CD4-positive, alpha-beta T cell treated with Interleukin-2 at 100 ng/mL for 4 hours (primary cell): Measurements from ENCODE around the gene LYL1.

Experiments used
- DNase-seq: peaks from one replicate; pipeline ENCODE4 v3.0.0-alpha.2; 2020; ENCODE audit warnings: low spot score

The LYL1 gene

DNA sequence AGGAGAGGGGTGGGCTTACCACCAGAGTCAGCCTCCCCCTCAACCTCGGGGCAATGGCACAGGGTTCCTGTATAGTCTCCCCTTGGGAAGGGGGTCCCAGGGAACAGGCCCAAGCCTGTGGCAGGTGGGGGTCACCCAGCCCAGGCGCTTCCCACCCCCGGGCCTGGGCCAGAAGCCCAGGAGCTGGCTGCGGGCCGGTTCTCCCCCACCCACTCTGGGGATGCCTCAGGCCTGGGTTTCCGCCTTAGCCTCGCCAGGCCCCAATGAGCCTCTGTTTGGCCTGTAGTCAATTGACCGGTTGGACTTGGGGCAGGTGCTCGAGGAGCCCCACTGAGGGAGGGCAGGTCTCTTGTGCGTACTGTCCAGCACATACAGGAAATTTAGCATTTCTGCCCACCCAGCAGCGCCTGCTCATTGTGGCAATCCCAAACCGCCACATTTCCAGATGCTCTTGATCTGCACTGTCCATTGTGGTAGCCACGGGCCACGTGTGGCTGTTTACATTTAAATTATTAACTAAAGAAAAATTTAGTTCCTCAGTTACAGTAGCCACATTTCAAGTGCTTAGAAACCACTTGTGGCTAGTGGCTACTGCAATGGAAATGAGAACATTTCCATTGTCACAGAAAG, 9.9 kb downstream of the LYL1 start:
- DNase-seq, result no peak

DNA sequence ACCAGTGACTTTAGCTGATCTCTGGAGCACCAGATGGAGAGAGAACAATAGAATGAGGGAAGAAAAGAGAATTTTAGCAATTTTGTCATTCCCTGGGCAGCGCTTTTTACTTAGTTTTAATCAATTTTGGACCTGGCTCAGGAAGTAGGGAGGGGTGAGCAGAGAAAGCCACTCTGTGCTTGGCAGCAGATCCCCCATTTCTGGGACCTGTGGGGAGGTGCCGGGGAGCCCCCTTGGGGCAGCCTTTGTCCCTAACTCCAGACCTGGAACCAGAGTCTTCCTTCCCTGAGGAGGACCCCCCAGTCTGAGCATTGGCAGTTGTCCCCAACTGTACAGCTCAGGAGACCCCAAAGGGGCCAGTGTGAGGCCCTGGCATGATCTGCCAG, 10.5 kb downstream of the LYL1 start:
- no peak for DNase-seq

DNA sequence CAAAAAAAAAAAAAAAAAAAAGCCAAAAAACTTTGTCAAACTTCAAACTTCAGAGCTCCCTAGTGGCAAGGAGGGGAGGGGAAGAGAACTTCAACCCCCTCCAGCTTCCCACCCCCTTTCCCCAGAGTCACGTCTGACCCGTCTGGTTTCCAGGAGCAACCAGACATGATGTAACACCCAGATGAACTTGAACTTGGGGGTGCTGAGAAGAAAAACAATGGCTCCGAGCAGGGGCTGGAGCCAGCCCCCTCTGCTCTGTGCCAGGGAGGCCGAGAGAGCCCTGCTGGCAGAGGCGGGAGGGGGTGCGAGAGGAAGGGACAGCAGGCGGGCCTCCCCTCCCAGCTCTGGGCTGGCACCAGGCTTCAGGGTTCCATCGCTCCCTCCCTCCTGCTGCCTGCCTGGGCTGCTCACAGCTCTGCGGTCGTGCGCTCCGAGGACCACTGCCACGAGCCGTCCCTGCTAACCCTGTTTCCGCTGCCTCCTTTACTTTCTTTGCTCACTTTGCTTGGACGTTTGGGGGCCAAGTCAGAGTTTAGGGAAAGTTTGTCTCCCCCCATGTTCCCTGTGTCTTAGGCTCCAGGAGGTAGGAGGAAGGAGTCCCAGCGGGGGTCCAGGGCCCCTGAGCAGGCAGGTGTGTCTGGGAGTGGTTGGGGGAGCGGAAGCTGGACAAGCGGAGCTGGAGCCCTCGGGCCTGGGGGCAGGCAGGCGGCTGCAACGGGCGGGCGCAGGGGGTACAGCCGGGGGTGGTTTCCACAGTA, 11.1 kb downstream of the LYL1 start:
- no peak for DNase-seq

DNA sequence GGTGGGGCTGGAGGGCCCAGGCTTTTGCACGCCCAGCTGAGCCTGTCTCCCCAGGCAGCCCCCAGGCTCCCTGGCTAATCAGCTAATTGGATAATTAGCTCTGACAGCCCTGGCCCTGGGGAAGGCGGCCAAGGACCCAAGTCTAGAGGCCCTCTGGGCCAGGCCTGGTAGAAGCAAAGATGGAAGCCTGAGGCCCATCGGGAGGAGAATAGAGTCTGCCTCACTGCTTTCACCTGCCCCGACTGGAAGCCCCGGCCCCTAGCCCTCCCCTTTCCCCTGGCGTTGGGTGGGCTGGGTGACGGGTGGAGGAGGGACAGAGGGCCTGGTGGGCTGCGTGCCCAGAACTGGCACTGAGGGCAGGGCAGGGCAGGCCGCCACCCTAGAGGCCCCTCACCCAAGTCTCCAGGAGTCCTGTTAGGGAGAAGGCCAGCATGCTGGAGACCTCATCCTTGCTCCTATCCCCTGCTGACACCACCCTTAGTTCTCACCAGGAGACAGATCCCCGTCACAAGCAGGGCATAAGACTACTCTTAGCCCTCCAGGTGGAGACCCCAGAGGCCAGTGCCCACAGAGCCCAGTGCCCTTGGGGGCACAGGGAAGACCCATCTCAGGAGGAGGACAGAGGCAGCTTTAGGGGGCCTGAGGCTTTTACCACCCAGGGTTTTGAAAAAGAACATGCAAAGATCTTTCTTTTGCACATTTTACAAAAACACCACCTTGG, 12.0 kb downstream of the LYL1 start:
- DNase-seq, result no peak

DNA sequence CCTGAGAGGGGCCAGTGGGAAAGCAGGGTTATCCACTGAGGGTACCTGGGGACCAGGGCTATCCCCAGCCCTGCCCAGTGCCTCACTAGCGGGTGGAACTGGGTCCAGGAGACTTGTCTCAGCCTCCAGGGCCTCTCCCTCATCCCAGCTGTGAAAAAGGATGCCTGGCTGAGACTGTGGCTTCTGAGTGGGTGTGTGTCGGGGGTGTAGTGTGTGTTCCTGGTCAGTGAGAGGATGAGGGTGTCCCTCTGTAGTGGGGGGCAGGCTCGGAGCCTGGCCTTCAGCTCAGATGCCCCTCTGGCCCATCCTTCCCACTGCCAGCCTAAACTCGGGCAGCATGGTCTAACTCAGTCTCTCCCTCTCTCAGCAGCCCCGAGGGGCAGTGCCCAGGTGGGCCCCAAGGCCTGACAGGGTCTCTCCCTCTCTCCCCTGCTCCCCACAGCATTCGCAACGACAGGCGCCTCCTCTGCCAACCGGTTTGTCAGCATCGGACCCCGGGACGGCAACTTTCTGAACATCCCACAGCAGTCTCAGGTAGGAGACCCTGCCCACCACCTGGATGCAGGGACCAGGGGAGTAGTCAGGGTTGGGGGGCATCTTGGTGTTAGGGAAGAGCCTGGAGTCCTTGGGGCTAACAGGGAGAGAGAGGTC, 12.7 kb downstream of the LYL1 start:
- DNase-seq, result no peak

DNA sequence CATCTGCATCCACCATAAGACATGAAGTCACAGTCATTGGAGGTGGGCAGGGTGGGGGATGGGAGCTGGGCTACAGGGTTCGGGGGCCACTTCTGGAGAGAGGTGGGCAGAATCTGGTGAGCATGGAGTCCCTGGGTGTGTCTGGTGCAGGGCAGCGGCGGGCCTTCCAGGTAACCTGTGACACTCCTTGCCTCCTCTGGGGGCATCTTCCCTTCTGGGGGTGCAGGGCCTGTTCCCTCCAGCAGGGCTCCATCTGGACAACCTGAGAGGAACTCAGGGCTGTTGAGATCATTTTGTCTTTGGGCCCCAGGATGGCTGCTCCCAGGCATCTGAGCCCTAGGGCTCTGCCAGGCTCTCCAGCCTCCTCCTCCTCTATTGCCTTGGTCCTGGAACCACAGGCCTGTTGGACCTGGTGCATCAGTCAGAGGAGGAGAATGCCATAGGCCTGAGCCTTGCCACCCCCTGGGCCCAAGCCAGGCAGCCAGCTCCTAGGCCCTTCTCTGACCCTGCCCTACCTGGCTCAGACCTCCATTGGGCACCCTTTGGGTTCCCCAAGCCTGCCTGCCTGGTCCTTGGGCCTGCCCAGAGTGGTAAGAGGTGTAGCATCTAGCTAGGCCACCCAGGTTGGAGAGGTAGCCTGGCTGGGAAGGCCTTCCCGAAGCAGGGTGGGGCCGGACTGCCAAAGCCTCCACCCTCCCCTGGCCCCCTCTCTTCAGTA, 13.4 kb downstream of the LYL1 start:
- no peak for DNase-seq

DNA sequence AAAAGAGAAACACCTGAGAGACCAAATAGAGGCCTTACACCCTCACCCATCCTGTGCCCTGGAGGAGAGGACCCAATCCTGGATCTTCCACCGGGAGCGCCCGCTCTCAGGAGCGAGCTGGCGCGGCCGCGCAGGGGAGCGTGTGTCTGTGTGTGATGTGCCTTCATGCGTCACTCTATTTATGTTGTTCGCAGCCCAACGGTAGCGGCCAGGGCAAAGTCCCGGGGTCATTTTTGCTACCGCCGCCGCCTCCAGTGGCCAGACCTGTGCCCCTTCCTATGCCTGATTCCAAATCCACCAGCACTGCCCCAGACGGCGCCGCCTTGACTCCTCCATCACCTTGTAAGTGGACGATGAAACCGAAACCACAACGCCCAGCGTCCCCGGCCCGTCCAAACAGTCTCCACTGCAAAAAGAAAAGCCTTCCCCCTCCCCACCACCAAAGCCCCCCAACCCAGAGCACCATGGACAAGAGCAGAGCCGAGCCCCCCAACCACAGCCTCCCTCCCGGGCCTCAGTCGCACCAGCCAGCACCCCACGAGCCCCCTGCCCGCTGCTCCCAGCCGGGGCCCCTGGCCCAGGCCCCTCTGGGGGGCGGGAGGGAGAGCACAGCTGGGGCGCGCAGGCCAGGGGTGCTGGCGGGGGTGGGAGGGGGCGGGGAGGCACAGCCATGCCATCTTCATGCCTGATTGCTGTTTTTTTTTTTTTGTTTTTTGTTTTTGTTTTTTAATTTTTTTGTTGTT, 14.7 kb downstream of the LYL1 start:
- no peak for DNase-seq

DNA sequence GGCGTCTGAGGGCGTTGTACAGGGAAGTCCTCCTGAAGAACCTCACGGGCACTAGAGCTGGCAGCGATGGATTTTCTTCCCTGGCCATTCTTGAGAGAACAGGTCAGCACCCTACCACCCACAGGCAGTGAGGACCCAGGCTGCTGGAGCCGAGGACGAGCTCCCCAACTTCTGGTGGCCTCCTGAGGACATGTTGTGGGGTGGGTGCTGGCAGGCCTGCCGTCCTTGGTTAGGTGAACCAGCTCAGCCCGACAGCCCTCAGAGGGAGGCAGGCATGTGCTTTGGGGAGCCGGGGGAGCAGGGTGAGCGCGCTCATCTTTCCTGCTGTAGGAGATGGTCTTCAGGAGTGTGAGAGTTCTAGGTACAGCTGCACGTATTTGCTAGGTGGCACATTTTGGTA, 15.4 kb downstream of the LYL1 start:
- DNase-seq, result no peak

DNA sequence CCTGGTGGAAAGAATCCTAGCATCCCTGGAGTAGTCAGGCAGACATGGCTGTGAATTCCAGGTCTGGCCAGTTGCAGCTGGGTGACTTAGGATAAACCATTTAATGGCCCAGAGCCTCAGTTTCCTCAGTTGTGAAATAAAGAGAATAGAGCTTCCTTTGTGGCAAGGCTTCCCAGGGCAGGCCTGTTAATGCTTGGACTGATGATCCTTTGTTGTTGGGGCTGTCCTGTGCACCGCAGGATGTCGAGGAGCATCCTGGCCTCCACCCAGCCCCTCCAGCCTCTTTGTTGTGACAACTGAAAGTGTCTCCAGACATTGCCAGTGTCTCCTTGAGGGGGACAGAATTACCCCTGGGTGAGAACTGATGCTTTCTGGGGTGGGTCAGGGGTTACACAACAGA, 16.3 kb downstream of the LYL1 start:
- no peak for DNase-seq

DNA sequence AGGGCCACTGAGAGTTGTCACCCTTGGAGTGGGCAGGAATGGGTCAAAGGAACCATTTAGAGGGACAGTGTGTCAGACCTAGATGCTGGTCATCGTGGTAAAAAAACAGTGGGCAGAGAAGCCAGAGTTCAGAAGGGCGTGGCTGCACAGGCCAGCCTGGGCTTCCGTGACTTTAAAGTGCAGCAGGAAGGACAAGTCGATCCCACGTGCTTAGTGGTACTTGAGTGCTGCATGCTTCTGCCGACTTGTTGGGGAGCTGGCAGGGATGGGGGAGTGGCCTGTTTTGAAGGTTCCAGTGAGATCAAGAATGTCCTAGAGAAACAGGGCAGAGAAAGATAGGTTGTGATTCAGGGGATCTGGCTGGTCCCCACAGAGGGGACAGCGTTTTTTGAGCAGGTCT, 17.0 kb downstream of the LYL1 start:
- DNase-seq, result no peak

DNA sequence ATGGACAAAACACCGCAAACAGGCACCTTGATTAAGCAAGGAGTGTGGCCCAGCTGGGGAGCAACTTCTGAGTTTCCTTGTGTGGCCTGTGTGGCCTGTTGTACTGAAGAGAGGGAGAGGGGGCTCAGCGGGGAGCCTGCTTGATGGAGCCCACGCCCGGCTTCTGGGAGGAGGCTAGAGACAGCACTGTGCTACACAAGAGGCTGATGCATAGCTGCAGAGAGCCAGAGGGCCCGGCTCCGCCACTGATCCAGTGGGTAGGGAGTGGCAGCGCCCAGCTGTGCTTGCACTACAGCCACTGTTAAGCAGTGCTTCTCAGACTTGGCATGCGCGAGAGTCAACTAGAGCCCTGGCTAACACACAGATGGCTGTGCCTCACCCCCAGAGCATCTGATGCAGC, 19.0 kb downstream of the LYL1 start:
- DNase-seq, result no peak

DNA sequence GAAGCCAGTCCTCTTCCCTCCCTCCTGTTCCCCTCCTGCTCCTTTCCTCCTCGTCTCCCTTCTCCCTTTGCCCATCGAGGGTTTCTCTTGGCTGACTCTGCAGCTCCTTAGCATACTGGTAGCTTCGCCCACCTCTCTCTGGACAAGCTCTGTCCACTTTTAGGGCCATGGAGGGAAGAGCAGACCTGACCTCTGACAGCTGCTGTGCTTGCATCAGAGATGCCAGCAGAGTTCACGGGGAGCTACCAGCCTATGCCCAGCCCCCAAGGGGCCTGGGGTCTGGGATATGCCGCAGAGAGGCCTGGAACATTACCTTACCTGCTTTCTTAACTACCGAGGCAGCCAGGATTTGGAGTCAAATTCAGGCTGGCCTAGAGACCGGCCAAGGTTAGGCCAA, 19.7 kb downstream of the LYL1 start:
- DNase-seq, result no peak

DNA sequence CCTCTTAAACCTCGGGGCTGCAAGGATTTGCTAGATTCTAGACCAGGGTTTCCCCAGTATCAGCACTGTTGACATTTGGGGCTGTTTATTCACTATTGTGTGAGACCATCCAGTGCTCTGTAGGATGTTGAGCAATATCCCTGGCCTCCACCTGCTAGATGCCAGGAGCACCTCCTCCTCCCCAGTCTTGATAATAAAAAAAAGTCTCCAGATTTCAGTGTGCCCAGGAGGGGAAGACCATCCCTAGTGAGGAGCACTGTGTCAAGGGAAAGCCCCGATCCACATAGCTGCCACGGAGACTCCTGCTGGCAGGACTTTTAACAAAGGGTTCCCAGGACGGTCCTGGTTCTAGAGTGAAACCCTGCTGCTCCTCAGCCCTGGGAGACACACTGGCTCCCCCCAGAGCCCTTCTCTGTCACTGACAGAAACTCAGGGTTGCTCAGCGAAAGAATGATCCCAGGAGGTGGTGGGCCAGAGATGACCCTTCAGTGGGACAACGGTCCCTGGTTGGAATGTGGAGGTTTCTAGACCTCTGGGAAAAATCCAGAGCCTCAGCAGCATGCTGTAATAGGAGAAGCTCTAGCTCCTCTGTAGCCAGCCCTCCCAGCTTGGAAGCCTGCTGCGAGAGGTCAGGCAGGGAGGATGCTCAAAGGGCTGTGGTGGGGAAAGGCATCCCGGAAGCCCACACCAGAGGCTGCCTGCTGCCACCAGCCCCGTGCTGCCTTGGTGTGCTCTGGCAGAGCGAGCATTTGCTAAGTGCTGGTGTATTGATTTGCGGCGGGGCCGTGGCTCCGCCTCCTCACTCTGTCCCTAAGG, 20.3 kb downstream of the LYL1 start:
- no peak for DNase-seq

DNA sequence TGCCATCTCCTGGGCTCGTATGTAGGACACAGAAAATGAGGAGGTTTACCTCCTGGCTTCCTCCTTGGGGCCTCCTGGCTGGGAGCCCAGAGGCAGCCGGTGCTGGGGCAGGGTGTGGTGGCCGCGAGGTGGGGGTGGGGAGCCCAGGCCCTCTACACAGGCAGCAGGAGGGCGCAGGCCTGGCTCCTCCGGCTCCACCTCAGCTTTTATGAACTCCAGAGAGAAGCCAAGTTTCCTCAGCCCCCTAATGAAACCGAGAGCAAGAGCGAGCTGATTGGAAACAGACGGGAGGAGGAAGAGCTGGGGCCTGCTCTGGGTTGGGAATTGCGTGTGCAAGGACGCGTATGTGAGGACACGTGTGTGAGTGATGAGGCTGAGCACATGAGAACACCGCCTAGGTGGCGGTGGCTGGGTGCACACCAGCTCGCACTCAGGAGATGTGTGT, 23.1 kb downstream of the LYL1 start:
- DNase-seq, result no peak

DNA sequence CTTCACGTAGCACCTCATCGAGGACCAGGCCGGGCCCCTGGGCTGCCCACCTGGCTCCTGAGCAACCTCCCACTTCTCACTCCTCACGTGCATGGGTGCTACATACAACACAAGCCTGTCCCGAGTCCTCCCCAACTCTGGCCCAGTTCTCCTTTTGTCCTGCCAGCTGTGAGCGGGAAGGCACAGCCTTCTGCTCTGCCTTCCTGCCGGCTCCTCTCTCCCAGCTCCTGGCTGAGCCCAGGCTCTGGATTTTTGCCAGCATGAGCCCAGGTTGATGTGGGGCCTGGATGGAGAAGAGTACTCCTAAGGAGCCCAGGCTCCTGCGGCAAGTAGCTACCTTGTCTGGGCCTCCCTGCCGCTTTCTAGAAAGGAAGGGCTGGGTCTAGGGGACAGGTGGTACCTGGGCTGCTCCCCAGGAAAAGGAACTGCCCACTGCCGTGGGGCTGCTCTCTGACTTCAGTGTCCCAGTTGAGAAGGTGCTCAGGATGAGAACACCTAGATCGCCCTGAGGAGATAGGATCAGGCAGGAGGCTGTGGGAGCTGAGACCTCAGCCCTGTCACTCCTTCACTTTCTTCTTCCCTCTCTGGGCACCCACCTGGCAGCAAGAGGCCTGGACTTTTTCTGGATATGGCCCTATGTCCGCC, 23.6 kb downstream of the LYL1 start:
- no peak for DNase-seq

DNA sequence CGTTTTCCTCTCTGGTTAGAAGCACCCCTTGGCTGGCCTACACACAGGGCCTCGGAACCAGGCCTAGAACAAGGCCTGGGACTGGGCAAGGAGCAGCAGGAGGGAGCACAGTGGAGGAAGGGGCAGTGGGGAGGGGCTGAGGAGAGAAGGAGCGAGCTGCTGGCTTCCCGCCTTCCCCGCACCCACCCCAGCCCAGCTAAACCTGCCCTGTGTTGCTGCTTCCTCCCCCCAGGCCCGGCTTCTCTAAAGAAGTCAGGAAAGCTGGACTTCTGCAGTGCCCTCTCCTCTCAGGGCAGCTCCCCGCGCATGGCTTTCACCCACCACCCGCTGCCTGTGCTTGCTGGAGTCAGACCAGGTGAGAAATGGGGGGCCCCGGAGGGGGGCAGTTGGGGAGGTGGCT, 24.3 kb downstream of the LYL1 start:
- DNase-seq, result no peak

DNA sequence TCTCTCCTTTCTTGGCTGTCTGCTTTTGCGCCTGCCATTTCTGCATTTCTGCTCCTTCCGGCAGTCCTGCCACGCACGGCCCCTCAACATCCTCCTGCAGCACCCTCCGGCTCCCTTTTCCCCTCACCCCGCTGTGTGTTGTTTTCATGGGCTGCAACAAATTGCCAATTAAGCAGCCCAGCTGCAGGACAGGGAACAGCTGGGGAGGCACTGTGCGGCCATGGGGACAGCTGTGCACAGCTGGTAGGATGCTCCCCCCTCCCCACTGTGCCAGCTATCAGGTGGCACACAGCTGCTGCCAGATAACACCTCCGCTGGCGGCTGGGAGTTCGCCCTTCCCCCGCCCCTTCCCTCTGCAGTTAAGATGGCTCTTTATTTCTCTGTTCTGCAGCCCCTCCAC, 25.4 kb downstream of the LYL1 start:
- DNase-seq, result no peak

DNA sequence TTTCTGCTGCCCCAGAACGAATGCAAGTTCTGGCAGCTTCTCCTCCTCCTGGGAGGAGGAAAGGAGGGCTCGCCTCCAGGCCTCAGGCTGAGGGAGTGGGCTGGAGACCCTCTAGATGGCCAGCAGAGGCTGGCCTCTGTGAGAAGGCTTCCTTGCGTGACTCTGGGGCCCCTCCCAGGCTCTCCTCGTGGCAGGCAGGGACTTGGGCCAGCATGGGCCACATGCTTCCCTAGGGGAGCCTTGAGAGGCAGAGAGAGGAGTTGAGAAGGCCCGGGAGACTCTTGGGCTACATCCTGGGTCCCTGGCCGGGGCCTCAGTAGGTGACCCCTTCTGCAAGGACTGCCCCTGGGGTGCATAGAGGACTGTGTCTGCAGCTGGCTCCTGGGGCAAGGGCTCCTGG, 25.9 kb downstream of the LYL1 start:
- DNase-seq, result no peak

DNA sequence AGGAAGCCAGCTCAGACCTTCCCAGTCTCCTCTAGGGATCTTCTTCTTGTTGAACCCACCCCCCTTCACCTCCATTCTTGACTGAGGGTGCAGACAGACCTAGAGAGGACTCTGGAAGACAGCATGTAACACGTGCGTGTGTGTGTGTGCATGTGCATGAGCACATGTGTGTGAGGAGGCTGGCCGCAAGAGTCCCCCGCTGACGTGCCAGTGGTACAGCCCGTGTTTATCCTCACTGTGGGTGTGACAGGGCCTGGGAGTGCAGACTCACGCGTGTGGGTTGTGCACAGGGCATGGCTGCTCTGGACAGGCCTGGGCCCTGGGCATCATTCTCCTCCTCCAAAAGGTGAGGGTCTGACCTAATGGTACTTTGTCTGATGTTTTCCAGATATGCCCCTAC, 26.3 kb downstream of the LYL1 start:
- no peak for DNase-seq

DNA sequence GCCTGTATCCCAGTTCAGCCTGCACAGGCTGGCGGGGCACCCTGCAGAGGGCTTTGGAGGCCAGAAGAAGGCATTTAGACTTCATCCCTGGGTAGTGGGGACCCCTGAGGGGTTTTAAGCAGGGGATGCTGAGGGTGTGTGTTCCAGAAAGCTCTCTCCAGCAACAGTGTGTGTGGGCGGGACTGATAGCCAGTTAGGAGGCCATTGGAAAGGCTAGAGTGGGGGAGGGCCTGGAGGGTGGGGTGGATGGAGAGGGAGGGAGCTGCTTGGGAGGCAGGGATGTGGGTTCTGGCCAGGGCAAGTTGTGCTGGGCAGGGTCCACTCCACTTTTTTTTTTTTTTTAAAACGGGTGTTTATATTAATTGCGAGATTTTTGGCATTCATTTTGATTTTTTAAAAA, 28.3 kb downstream of the LYL1 start:
- no peak for DNase-seq
